HuH-7.5 (cell line): ENCODE data around the gene SIL1.

ENCODE experiments used
- DNase-seq: peaks from one replicate; pipeline ENCODE4 v3.0.0; 2011; ENCODE audit warnings: low spot score

Gene SIL1

GRCh38 chr5:138954257-138955012 lies 243.7 kb downstream of the SIL1 start:
- DNase-seq, result no peak

- no peak for DNase-seq
These were observed 244.5 kb downstream of the SIL1 start for GRCh38 chr5:138953387-138954256.

GRCh38 chr5:138952962-138953361 lies 245.2 kb downstream of the SIL1 start:
- DNase-seq, result no peak

- no peak for DNase-seq
These were observed 246.0 kb downstream of the SIL1 start for GRCh38 chr5:138951986-138952735.

- no peak for DNase-seq
These were observed 246.8 kb downstream of the SIL1 start for GRCh38 chr5:138951091-138951985.

GRCh38 chr5:138950421-138951031 lies 247.6 kb downstream of the SIL1 start:
- DNase-seq, result no peak

DNA sequence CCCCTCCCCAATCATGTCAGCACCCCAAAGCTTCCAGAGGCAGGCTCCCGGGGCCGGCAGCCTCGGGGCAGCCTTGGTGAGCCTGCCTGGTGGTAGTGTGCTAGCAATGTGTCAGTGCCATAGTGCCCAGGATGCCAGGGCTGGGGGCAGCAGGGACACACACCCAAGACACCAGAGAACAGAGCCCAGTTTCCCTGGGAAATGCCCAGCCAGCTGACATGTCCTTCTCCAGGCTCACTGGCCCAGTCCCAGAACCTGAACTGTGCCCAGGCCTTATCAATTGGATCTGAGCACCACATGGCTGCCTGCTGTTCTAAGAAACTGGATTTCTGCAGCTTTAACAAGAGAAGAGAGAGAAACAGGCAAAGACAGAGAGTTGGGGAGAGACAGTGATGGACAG lies 248.2 kb downstream of the SIL1 start:
- DNase-seq, result no peak

GRCh38 chr5:138949223-138949574 lies 249.0 kb downstream of the SIL1 start:
- no peak for DNase-seq

DNA sequence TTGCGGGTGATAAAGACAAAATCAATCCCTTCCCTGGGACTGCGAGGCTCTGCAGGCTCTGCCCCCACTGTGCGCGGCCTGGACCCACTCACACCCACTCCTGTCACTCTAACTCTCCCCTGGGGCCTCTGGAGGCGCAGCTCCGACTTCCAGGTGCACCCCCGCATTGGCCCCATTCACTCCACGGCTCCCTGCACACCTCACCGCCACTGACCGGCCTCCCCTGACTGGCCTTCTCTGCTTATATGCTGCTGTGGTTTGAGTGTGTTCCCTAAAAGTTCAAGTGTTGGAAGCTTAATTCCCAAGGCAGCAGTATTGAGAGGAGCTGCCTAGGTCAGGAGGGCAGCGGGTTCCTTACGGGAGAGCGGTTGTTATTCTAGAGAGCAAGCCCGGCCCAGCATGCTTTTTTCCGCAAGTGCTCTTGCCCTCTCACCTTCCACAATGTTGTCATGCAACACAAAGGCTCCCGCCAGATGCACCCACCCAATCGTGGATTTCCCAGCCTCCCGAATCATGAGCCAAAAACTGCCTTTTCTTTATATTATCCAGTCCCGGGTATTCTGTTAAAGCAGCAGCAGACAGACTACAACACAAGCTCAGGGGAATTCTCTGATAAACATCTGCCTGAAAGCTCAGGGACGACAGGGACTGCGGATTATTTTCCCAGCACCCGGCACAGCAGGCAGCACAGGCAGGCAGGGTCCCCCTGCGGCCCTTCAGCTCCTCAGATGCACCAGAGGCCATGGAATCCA lies 249.5 kb downstream of the SIL1 start:
- no peak for DNase-seq

DNA sequence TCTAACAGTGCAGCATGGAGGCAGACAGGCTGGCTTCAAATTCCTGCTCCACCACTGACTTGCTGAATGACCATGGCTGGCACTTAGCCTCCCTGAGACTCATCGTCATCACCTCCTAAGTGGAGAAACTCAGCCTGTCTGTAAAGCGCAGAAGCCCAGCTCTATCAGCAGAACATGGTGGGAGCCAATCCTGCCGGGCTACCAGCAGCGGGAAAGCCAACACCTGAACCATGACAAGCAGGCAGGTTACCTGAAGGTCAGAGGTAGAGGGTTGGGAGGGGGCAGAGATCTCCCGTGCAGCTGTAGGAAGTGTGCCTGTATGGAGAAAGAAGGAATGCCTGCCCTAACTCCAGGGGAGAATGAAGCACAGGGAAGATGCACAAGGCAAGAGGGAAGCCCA lies 250.4 kb downstream of the SIL1 start:
- no peak for DNase-seq

DNA sequence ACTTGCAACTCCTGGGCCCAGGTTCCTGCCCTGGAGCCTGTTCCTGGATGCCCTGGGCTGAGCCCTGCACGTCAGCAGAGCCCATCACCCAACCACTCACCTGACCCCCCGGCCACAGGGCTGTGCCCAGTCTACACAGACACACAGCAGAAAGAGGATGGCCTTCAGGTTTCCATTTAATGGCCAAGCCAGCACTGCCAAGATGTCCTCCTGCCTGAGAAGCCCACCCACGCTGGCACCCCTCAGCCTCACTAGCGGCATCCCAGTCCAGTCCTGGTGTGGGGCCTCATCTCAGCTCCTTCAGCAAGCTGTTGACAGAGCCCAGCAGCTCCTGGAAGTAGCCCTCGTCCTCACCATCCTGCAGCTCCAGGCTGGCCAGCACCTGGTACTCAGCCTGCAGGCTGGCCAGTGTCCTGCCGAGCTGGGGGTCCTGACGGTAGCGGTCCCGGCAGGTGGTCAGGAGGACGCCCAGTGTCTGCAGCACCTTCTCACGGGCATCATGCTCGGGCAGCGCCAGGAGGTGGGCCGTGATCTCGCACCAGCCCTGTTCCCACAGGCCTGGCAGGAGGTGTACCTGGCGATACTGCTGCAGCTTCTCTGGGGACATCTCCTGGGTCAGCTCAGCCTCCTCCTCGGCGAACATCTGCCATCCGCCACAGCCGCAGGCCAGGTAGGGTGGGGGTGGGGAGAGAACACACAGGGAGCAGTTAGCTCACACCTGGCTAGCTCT lies 251.2 kb downstream of the SIL1 start:
- no peak for DNase-seq

- DNase-seq, result no peak
These were observed 251.9 kb downstream of the SIL1 start for GRCh38 chr5:138946241-138946623.

DNA sequence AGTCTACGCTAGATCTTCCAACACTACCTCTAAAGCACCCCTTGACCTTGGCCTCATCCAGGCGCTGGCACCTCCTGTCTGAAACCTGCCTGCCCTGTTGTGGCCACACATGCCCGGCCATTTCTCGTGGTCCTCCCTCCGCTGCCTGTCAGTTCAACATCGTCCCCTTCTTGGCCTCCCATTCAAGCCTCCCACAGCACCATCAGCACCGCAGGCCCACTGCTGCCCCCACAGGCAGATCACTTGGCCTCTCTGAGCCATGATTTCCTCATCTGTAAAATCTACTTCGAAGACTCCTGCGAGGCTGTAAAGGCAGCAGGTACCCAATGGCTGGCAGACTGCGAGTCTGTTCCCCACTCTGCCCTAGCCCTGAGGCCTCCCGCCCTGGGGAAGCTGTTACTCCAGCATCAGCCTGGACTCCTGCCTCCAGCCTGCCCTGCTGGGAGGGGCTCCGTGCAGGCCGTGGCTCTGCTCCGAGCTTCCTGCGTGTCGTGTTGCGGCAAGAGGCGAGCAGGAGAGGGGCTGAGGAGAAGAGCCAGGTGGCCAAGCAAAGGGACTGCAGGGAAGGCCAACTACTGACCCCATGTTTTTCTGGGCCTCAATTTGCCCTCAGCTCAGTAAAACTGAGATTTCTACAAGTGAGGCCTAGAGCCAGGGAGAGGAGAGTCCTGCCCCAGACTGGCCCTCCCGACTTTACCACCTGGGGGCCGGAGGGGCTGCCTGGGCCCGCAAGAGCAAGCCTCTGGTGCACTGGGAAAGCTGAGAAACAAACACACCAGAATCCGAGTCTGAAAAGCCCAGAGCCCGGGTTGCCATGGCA lies 252.5 kb downstream of the SIL1 start:
- no peak for DNase-seq

DNA sequence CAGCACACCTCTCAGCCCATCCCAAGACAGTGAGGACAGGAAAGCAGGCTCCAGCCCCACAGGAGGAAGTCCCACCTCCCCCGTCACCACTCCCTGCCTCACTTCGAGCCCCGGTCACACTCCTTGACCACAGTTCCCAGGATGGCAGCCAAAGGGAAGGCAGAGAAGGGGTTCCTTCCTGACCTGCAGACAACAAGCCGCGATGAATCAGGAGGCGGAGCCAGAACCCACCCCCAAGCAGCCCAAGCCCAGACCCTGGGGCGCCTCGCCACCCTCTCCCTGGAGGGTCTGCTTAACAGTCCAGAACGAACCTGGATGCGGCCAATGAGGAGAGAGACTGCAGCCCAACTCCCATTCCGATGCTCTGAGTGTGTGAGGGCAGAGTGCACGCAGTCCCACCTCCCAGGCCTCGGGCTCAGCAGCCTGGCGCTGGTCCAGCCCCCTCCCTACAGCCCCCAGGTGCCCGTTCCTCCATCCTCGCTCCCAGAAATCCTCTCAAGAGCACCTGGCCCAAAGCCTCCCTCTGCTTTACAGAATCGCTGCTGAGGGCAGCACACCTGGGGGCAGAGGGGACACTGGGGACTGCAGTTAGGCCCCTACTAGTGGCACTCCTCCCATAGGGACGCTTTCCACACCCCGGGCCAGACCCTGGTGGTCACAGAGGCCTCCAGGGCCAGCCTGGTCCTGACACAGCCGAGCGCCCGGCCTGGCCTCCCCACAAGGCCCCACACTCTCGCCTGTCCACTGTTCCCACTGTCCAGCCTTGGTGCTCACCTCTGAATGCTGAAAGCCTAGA lies 253.4 kb downstream of the SIL1 start:
- DNase-seq, result no peak

DNA sequence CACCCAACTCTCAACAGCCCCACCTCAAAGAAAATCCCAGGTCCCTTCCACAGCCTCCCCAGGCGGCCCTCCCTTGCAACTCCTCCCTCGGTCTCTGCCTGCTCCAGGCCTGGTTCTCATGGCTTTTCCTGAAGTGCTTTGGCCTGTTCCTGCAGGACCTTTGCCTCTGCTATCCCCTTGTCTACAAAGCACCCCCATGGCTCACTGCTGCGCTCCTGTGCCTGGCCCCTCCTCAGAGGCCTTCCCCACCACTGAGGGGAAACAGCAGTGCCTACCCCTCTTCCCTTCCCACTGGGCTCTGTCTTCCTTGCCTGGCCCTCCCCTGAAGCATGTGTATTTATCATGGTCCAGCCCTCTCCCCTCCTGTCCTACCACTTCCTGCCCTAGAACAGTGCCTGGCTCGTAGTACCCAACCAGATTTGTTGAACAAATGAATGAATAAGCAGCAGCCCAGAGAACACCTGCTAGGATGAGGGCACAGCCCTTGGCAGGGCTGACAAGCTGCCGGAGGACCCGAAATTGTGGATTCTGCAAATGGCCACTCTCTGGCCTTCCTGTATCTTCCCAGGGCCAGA lies 254.5 kb downstream of the SIL1 start:
- no peak for DNase-seq

DNA sequence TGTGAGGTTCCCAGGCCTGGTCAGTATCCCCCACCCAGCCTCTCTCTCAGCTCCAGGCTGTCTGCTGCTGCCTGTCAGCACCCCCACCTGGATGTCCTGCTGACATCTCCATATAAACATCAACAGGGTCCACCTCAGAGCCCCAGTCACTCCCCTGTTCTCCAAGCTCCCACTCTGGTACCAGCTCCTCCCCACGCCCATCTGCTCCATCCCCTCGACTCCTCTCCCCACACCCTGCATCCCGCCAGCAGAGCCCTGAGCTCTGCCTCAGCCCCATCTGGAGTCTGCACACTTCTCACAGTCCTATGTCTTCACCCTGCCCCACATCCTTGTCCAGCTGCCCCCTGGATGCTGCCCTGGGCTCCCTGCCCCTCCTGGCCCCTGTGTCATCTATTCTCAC lies 255.3 kb downstream of the SIL1 start:
- no peak for DNase-seq

DNA sequence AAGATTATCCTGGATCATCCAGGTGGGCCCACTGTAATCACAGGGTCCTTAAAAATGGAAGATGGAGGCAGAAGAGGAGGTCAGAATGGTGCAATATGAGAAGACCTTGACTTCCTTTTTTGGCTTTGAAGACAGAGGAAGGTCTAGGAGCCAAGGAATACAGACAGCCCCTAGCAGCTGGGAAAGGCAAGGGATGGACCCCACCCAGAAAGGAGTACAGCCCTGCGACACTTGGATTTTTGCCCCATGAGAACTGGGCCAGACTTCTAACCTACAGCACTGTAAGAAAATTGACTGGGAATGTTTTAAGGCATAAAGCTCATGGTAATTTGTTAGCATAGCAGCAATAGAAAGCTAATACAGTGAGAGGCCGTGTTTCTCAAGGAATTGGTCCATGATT lies 256.1 kb downstream of the SIL1 start:
- DNase-seq, result no peak

DNA sequence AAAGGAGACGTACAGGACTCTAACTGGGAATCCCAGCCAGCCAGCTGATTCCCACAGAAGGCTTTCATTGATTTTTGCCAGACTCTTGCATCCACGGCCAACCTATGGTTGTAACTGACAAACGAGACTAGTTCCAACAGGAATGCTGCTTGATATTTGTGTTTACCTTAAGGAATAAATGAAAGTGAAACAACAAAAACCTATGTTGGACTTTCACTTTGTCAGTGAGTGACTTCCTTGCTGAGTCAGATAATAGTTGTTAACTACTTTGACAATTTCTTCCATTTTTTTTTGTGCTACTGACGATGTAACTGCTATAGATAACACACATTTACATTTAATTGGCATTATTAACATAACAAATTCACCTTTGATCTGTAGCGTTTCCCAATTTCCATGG lies 259.6 kb downstream of the SIL1 start:
- no peak for DNase-seq
